Right lung (tissue), 5 donors: ENCODE data around the gene RPS5. TPM values are rescaled to one million over a fixed set of nuclear protein-coding genes. Genes with fewer than 3 reads are reported as not detected.
A peak's percentile ranks its signal among the peaks of the same experiment; 100 is the strongest.

Source experiments
- DNase-seq, 2 donors: peaks; one replicate each; pipeline ENCODE4 v3.0.0-alpha.2; 2013
- polyA plus RNA-seq, 5 donors: library from polyadenylated mRNA; unstranded; fragments of 120-200 nt; gene quantifications; one replicate each; pipeline versions ENCODE4 v1.2.1 to v1.2.3, GENCODE V29; 2013; ENCODE audit warnings: inconsistent platforms in 1 of 5, low replicate concordance in 1 of 5; ENCODE audit not compliant: insufficient read length in 5 of 5, insufficient read depth in 1 of 5

The RPS5 gene
- polyA plus RNA-seq, 5 donors = 1,196 to 1,701 (median 1,259) TPM

- DNase-seq = no peak
Measured at GRCh38 chr19:58380037-58380661, 6.9 kb upstream of the RPS5 start.

GRCh38 chr19:58380662-58381459 is 6.2 kb upstream of the RPS5 start, which contains the start of gene ZNF837:
Gene ZNF837 (minus strand): TSS chr19:58381030. CDS start chr19:58369332, 11,698 bp downstream.
- DNase-seq = peak; percentile 99

- no peak for DNase-seq
Measured at GRCh38 chr19:58381460-58382212, 5.4 kb upstream of the RPS5 start.

- no peak for DNase-seq
Measured at GRCh38 chr19:58382997-58383603, 4.0 kb upstream of the RPS5 start.

- DNase-seq = no peak
Measured at GRCh38 chr19:58385313-58385890, 1.7 kb upstream of the RPS5 start.

GRCh38 chr19:58385891-58386575 is 1.0 kb upstream of the RPS5 start:
- DNase-seq = no peak

GRCh38 chr19:58387338-58388174 is 487 bp downstream of the RPS5 start:
- no peak for DNase-seq

GRCh38 chr19:58388175-58388526 is 1.1 kb downstream of the RPS5 start:
- DNase-seq = no peak

- no peak for DNase-seq
Measured at GRCh38 chr19:58392945-58393724, 6.1 kb downstream of the RPS5 start.

GRCh38 chr19:58393725-58394033 is 6.6 kb downstream of the RPS5 start:
- DNase-seq = no peak

- DNase-seq = no peak
Measured at GRCh38 chr19:58394821-58395219, 7.8 kb downstream of the RPS5 start.

- DNase-seq = no peak
Measured at GRCh38 chr19:58395220-58395978, 8.3 kb downstream of the RPS5 start, which contains the start of gene RNF225. Gene RNF225 (plus strand): TSS chr19:58395656. CDS start chr19:58396090, 434 bp downstream.

GRCh38 chr19:58395979-58396627 is 9.0 kb downstream of the RPS5 start:
- no peak for DNase-seq

GRCh38 chr19:58396691-58397532 is 9.8 kb downstream of the RPS5 start:
- DNase-seq = no peak

- DNase-seq = no peak
Measured at GRCh38 chr19:58397533-58398037, 10.5 kb downstream of the RPS5 start.

- DNase-seq = no peak
Measured at GRCh38 chr19:58398087-58398486, 11.0 kb downstream of the RPS5 start.

- DNase-seq = no peak
Measured at GRCh38 chr19:58398545-58398944, 11.5 kb downstream of the RPS5 start.
